Omental fat pad (tissue), 4 donors: ENCODE measurements around the gene CPT2. TPM values are rescaled to one million over a fixed set of nuclear protein-coding genes. Genes with fewer than 3 reads are reported as not detected.

Experiments used
- ATAC-seq: fragments of 150-250 bp; one replicate; pipeline ENCODE4 v1.9.1; 2016; ENCODE audit warnings: mild to moderate bottlenecking, moderate library complexity; ENCODE audit not compliant: low FRiP score
- DNase-seq: peaks from one replicate; pipeline ENCODE4 v3.0.0-alpha.2; 2019; ENCODE audit warnings: low spot score
- total RNA-seq, 4 donors: library from RNA; depleted of rRNA; stranded (reverse); fragments of >200 nt; gene quantifications; one replicate each; pipeline ENCODE4 v1.1.0, GENCODE V29; 2016
- TF ChIP-seq, protein P1 (sequence below), 3 donors: fragments of 450-650 bp; IDR thresholded peaks; one replicate each; pipeline ENCODE4 v1.5.1; 2016 to 2017; ENCODE audit warnings: antibody characterized with exemption in 3 of 3, mild to moderate bottlenecking in 3 of 3, moderate library complexity in 2 of 3

CPT2 gene
- total RNA-seq, 4 donors from 2014 or later = 11.4 to 30.4 (median 17.6) TPM

DNA sequence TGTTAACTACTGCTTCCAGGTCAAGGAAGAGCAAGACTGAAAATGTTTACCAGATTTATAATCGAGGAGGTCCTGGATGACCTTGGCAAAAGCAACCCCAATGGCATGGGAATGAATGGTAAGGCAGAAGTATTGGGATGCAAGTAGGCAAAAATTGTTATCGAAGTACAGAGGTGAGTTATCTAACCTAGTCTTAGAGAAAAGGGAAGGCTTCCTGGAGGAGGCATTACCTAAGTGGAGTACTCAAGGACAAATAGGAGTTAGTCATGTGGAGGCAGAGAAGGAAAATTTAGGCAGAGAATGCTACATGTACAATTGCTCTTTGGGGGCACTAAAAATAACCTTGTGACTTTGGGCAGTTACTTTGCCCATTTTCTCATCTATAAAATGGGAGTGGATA lies 45.2 kb downstream of the CPT2 start:
- DNase-seq (no peak), ATAC-seq (no peak)
- TF ChIP-seq, protein P1, sequence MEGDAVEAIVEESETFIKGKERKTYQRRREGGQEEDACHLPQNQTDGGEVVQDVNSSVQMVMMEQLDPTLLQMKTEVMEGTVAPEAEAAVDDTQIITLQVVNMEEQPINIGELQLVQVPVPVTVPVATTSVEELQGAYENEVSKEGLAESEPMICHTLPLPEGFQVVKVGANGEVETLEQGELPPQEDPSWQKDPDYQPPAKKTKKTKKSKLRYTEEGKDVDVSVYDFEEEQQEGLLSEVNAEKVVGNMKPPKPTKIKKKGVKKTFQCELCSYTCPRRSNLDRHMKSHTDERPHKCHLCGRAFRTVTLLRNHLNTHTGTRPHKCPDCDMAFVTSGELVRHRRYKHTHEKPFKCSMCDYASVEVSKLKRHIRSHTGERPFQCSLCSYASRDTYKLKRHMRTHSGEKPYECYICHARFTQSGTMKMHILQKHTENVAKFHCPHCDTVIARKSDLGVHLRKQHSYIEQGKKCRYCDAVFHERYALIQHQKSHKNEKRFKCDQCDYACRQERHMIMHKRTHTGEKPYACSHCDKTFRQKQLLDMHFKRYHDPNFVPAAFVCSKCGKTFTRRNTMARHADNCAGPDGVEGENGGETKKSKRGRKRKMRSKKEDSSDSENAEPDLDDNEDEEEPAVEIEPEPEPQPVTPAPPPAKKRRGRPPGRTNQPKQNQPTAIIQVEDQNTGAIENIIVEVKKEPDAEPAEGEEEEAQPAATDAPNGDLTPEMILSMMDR (IDR thresholded peaks at IDR 0.05) = no peak

GRCh38 chr1:53242381-53242780 lies 45.8 kb downstream of the CPT2 start:
- ATAC-seq = no peak
- no peak for DNase-seq
- TF ChIP-seq, protein P1 (IDR thresholded peaks at IDR 0.05) = no peak

- ATAC-seq (no peak), DNase-seq (no peak)
- TF ChIP-seq, protein P1 (IDR thresholded peaks at IDR 0.05) = no peak
These were observed 47.5 kb downstream of the CPT2 start for GRCh38 chr1:53244141-53244540.

DNA sequence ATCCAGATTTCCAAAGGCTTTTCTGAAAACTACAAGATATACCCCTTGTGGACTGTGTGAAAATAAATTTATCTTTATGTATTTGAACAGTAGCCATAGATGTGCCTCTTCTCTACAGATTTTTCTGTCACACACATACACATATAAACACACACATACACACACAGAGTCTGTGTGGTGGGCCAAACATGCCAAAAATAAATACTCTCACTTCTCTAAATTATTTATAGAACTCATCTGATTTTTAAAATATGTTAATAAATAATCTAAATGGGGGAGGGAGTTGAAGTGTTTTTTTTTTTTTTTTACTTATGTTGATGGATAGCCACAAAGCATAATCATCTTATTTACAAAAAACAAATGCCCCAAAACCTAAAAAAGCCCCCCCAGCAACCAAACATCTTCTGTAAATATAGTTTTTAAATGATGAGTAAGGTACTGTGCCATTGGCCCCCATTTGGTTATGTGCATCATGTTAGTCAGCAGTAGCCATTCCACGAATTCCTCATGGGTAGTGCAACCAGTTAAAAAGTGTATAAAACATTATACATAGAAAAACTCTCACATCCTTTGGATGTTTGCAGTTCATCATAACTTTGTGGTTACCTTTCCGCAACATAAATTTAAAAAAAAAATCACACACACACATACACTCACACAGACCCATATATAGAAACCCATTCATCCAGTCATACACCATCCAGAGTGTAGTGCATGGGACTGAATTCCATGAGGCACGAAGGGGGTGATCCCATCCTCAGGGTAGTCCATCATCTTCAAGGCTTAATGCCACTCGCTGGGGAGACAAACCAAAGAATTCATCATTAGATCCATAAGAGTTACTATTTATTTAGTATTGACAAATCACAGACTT lies 49.9 kb downstream of the CPT2 start:
- DNase-seq = no peak
- TF ChIP-seq, protein P1 (IDR thresholded peaks at IDR 0.05) = no peak
- no peak for ATAC-seq

DNA sequence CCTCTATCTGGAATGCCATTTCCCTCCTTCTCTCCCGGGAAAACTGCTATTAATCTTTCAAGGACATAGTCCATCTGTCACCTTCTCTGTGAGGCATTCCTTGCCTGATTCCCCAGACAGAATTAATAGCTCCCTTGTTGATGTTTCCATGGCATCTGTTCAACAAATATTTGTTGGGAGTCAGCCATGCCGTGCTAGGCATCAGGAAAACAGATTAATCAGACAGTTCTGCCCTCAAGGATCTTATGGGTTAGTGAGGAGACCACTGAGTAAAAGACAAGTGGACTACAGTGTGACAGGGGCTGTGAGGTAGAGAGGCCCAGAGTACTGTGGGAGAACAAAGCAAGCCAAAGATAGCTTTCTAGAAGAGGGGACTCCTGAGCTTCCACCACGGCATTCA lies 53.1 kb downstream of the CPT2 start:
- no peak for ATAC-seq
- TF ChIP-seq, protein P1 (IDR thresholded peaks at IDR 0.05) = no peak
- no peak for DNase-seq

DNA sequence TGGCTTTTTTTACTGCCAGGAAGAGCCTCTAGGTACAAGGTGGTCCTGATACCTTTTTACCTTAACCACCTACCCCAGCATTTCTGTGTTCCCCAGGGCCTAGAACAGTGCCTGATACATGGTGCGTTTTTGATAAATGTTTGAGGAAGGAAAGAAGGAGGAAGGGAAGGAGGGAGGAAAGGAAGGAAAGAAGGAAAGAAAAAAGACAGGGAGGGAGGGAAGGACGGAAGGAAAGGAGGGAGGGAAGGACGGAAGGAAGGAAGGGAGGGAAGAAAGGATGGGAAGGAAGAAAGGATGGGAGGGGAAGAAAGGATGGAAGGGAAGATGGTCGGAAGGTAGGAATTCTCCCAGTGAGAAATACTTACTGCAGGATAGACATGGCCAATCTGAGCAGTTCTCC lies 53.7 kb downstream of the CPT2 start:
- no peak for DNase-seq
- no peak for ATAC-seq
- TF ChIP-seq, protein P1 (IDR thresholded peaks at IDR 0.05) = no peak
